Measurements from ENCODE around the gene VTA1.
"Not testable (repeated sequence)": the region's sequence is repeated elsewhere in the genome, so short reads cannot be mapped to it uniquely, and the experiment has no call there.

GRCh38 chr6:142232206-142233044, 85.4 kb downstream of the VTA1 start:
- TF ChIP-seq RBFOX2 (IDR thresholded peaks at IDR 0.05; ENCODE audit: low read depth, low read length); HNRNPK (IDR thresholded peaks at IDR 0.05; ENCODE audit: low read depth, low read length, poor library complexity, severe bottlenecking); POLR2G (IDR thresholded peaks at IDR 0.05; ENCODE audit: low read depth, low read length); POLR2A (IDR thresholded peaks at IDR 0.05; ENCODE audit: insufficient read depth in 1 of 2, low read depth in 2 of 2, low read length in 2 of 2); TP53 (CRISPR knock-in tag; conservative IDR thresholded peaks at IDR 0.05); MXD1 (CRISPR knock-in tag; IDR thresholded peaks at IDR 0.05); ZNF776 (CRISPR knock-in tag; IDR thresholded peaks at IDR 0.05); ZNF296 (CRISPR knock-in tag; conservative IDR thresholded peaks at IDR 0.05): not testable (repeated sequence)
- TF ChIP-seq TFAP4 (IDR thresholded peaks at IDR 0.05; ENCODE audit: borderline replicate concordance, low read depth): peak; percentile 29; the same call in 1 of the 2 replicates
- peak; percentile 74; the same call in 1 of the 2 replicates for TF ChIP-seq BRCA1 (CRISPR knock-in tag; IDR thresholded peaks at IDR 0.05)
- TF ChIP-seq RAD21 (CRISPR knock-in tag; IDR thresholded peaks at IDR 0.05): peak; percentile 100

Measured in HepG2 (cell line).